D721Med (cell line): ENCODE data around the gene LYVE1.
"Not testable (repeated sequence)": the region's sequence is repeated elsewhere in the genome, so short reads cannot be mapped to it uniquely, and the experiment has no call there.

Source experiments
- DNase-seq: peaks from one replicate; pipeline ENCODE4 v3.0.0; 2011; ENCODE audit warnings: low spot score; ENCODE audit not compliant: insufficient read length
- FAIRE-seq: peaks from 2 replicates; lab custom pipeline; 2011; peaks lifted over from hg19 to GRCh38; lab: Jason Lieb, UNC
- CTCF ChIP-seq: IDR thresholded peaks from 2 replicates; pipeline ENCODE4 v1.5.1; 2012; ENCODE audit warnings: mild to moderate bottlenecking, control low read depth; ENCODE audit not compliant: insufficient read depth; ENCODE audit errors: missing control alignments

LYVE1 gene

GRCh38 chr11:10601837-10602236 lies 33.4 kb upstream of the LYVE1 start:
- no peak for TF ChIP-seq CTCF
- FAIRE-seq (no peak), DNase-seq (no peak)

- TF ChIP-seq CTCF = no peak
- FAIRE-seq = no peak
- no peak for DNase-seq
Measured at GRCh38 chr11:10600570-10601248, 32.2 kb upstream of the LYVE1 start.

- no peak for DNase-seq
- TF ChIP-seq CTCF = no peak
- no peak for FAIRE-seq
Measured at GRCh38 chr11:10599388-10600175, 31.1 kb upstream of the LYVE1 start.

- no peak for FAIRE-seq
- TF ChIP-seq CTCF = no peak
- DNase-seq = no peak
Measured at GRCh38 chr11:10598816-10599215, 30.4 kb upstream of the LYVE1 start.

- no peak for TF ChIP-seq CTCF
- FAIRE-seq (no peak), DNase-seq (no peak)
Measured at GRCh38 chr11:10597877-10598351, 29.4 kb upstream of the LYVE1 start.

- DNase-seq, FAIRE-seq: not testable (repeated sequence)
Measured at GRCh38 chr11:10595840-10596239, 27.4 kb upstream of the LYVE1 start.

- FAIRE-seq (no peak), DNase-seq (no peak)
- TF ChIP-seq CTCF = no peak
Measured at GRCh38 chr11:10594407-10594806, 25.9 kb upstream of the LYVE1 start.
